ENCODE data around the gene IFT122.

Gene IFT122

GRCh38 chr3:129441782-129442181, 1.8 kb downstream of the IFT122 start:
- no peak for FAIRE-seq

- FAIRE-seq, result no peak
Measured at GRCh38 chr3:129442486-129442885, 2.5 kb downstream of the IFT122 start.

GRCh38 chr3:129442947-129443346, 2.9 kb downstream of the IFT122 start:
- FAIRE-seq, result no peak

GRCh38 chr3:129445471-129445870, 5.4 kb downstream of the IFT122 start:
- no peak for FAIRE-seq

GRCh38 chr3:129446926-129447325, 6.9 kb downstream of the IFT122 start:
- no peak for FAIRE-seq

- no peak for FAIRE-seq
Measured at GRCh38 chr3:129448186-129448895, 8.3 kb downstream of the IFT122 start.

- no peak for FAIRE-seq
Measured at GRCh38 chr3:129449279-129450115, 9.5 kb downstream of the IFT122 start.

GRCh38 chr3:129453732-129454131, 13.7 kb downstream of the IFT122 start:
- no peak for FAIRE-seq

GRCh38 chr3:129460155-129460554, 20.1 kb downstream of the IFT122 start:
- no peak for FAIRE-seq

- no peak for FAIRE-seq
Measured at GRCh38 chr3:129460572-129460971, 20.5 kb downstream of the IFT122 start.

- no peak for FAIRE-seq
Measured at GRCh38 chr3:129461022-129461421, 21.0 kb downstream of the IFT122 start.

GRCh38 chr3:129461461-129462146, 21.6 kb downstream of the IFT122 start:
- FAIRE-seq, result no peak

- no peak for FAIRE-seq
Measured at GRCh38 chr3:129462361-129462968, 22.4 kb downstream of the IFT122 start.

- no peak for FAIRE-seq
Measured at GRCh38 chr3:129463094-129463493, 23.1 kb downstream of the IFT122 start.

GRCh38 chr3:129463716-129464115, 23.7 kb downstream of the IFT122 start:
- no peak for FAIRE-seq

- no peak for FAIRE-seq
Measured at GRCh38 chr3:129467932-129468331, 27.9 kb downstream of the IFT122 start.

GRCh38 chr3:129469026-129469425, 29.0 kb downstream of the IFT122 start:
- no peak for FAIRE-seq

- no peak for FAIRE-seq
Measured at GRCh38 chr3:129470861-129471260, 30.8 kb downstream of the IFT122 start.

GRCh38 chr3:129473067-129473768, 33.2 kb downstream of the IFT122 start:
- FAIRE-seq, result no peak

GRCh38 chr3:129473769-129474152, 33.7 kb downstream of the IFT122 start:
- no peak for FAIRE-seq

- FAIRE-seq, result no peak
Measured at GRCh38 chr3:129474984-129475804, 35.2 kb downstream of the IFT122 start.

GRCh38 chr3:129475863-129476262, 35.8 kb downstream of the IFT122 start:
- FAIRE-seq, result no peak
